Measurements from ENCODE around the gene TSPYL1. TPM values are rescaled to one million over a fixed set of nuclear protein-coding genes. Genes with fewer than 3 reads are reported as not detected.
A peak's percentile ranks its signal among the peaks of the same experiment; 100 is the strongest.

The TSPYL1 gene
- total RNA-seq, 2 donors from 2014 or later, result 78.2 to 90.8 TPM

GRCh38 chr6:116268589-116269293 is 11.0 kb downstream of the TSPYL1 start:
- ATAC-seq, result peak; percentile 70 to 72
- no peak for DNase-seq
- intact Hi-C loops (cut with DNase I), result no loop called here

- intact Hi-C loops (cut with DNase I), result no loop called here
- ATAC-seq (no peak), DNase-seq (no peak)
Observed at GRCh38 chr6:116267836-116268588, 11.7 kb downstream of the TSPYL1 start.

GRCh38 chr6:116266803-116267202 is 12.9 kb downstream of the TSPYL1 start:
- DNase-seq, result no peak
- intact Hi-C loops (cut with DNase I), result no loop called here
- no peak for ATAC-seq

GRCh38 chr6:116265041-116265829 is 14.5 kb downstream of the TSPYL1 start:
- DNase-seq (peak; percentile 34), ATAC-seq (peak in 1 of 2 donors; percentile 77)
- intact Hi-C loops (cut with DNase I), result no loop called here

- intact Hi-C loops (cut with DNase I), result no loop called here
Observed at GRCh38 chr6:116263353-116263752, 16.4 kb downstream of the TSPYL1 start.

GRCh38 chr6:116258520-116258919 is 21.2 kb downstream of the TSPYL1 start:
- ATAC-seq (no peak), DNase-seq (no peak)
- intact Hi-C loops (cut with DNase I), result no loop called here

More at GRCh38 chr6:116263353-116263752, 16.4 kb downstream of the TSPYL1 start:
- no peak for ATAC-seq
- DNase-seq, result no peak

GRCh38 chr6:116256694-116257093 is 23.0 kb downstream of the TSPYL1 start:
- DNase-seq, result no peak
- intact Hi-C loops (cut with DNase I), result no loop called here
- ATAC-seq, result no peak

GRCh38 chr6:116255246-116255800 is 24.4 kb downstream of the TSPYL1 start:
- intact Hi-C loops (cut with DNase I), result no loop called here
- no peak for DNase-seq
- ATAC-seq, result no peak

GRCh38 chr6:116254297-116255056 is 25.3 kb downstream of the TSPYL1 start:
- no peak for DNase-seq
- intact Hi-C loops (cut with DNase I), result no loop called here
- no peak for ATAC-seq

GRCh38 chr6:116253505-116254296 is 26.0 kb downstream of the TSPYL1 start, which contains the start of gene TSPYL4:
TSPYL4 (minus strand) TSS chr6:116254075; CDS start chr6:116254008, 67 bp downstream.
- peak; percentile 99 for ATAC-seq
- DNase-seq, result peak; percentile 96
- intact Hi-C loops (cut with DNase I), result no loop called here

- no peak for ATAC-seq
- intact Hi-C loops (cut with DNase I), result no loop called here
- DNase-seq, result no peak
Observed at GRCh38 chr6:116253188-116253504, 26.6 kb downstream of the TSPYL1 start.

- DNase-seq (no peak), ATAC-seq (no peak)
- intact Hi-C loops (cut with DNase I), result no loop called here
Observed at GRCh38 chr6:116251568-116252384, 28.0 kb downstream of the TSPYL1 start.

GRCh38 chr6:116248577-116248976 is 31.2 kb downstream of the TSPYL1 start:
- DNase-seq (no peak), ATAC-seq (peak; percentile 18 to 23)
- intact Hi-C loops (cut with DNase I), result no loop called here

- no peak for DNase-seq
- intact Hi-C loops (cut with DNase I), result no loop called here
- ATAC-seq, result no peak
Observed at GRCh38 chr6:116247285-116247684, 32.4 kb downstream of the TSPYL1 start.

- no peak for DNase-seq
- intact Hi-C loops (cut with DNase I), result no loop called here
- ATAC-seq, result peak in 1 of 2 donors; percentile 35
Observed at GRCh38 chr6:116246089-116246488, 33.6 kb downstream of the TSPYL1 start.

GRCh38 chr6:116244284-116244683 is 35.4 kb downstream of the TSPYL1 start:
- DNase-seq (no peak), ATAC-seq (no peak)
- intact Hi-C loops (cut with DNase I), result no loop called here

- DNase-seq, result no peak
- ATAC-seq, result no peak
- intact Hi-C loops (cut with DNase I), result no loop called here
Observed at GRCh38 chr6:116239856-116240255, 39.9 kb downstream of the TSPYL1 start.
